Measurements from ENCODE around the gene CLC.

The CLC gene

DNA sequence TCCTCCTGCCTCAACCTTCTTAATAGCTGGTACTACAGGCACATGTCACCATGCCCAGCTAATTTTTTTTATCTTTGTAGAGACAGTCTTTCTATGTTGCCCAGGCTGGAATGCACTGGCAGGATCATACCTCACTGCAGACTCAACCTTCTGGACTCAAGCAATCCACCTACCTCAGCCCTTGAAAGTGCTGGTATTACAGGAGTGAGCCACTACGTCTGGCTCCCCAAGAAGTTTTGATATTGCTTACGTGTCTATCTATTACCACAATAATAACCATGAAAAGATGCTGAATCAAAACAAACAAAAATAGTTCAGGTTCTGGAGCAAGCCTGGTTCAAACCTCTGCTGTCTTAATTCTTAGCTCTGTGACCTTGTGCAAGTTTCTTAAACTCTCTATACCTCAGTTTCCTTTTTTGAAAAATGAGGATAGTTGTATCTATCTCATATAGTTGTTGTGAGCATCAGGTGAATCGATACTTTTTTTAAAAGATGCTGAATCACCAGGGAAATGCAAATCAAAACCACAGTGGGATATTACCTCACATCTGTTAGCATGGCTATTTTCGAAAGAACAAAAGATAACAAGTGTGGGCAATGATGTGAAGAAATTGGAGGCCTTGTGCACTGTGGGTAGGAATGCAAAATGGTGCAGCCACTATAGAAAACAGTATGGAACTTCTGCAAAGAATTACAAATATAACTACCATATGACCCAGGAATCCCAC is 21.8 kb upstream of the CLC start:
- H3K4me3 ChIP-seq (ENCODE audit: control insufficient read depth, low read depth, low read length), result no peak overlapping the region
- TF ChIP-seq CTCF (conservative IDR thresholded peaks at IDR 0.05; ENCODE audit: control insufficient read depth, insufficient read depth, low read depth, low read length), result no peak
- no peak for DNase-seq (ENCODE audit: low read depth)

DNA sequence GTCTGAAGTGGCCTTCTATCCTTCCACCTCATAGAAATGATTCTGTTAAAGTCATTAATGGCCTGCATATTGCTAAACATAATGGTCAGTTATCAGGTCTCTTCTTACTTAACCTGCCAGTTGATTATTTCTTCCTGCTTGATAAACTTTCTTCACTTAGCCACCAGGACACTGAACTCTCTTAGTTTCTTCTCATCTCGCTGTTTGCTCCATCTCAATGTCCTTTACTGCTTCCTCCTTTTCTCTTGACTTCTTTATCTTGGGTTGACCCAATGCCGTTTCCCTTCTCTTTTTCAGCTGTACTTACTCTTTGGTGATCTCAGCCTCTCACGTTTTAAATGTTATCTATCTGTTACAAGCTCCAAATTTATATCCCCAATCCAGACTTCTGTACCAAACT is 17.1 kb upstream of the CLC start:
- no peak for TF ChIP-seq CTCF (conservative IDR thresholded peaks at IDR 0.05; ENCODE audit: control insufficient read depth, insufficient read depth, low read depth, low read length)
- no peak overlapping the region for H3K4me3 ChIP-seq (ENCODE audit: control insufficient read depth, low read depth, low read length)
- no peak for DNase-seq (ENCODE audit: low read depth)

GRCh38 chr19:39754544-39754943 is 16.7 kb upstream of the CLC start:
- no peak for DNase-seq (ENCODE audit: low read depth)

DNA sequence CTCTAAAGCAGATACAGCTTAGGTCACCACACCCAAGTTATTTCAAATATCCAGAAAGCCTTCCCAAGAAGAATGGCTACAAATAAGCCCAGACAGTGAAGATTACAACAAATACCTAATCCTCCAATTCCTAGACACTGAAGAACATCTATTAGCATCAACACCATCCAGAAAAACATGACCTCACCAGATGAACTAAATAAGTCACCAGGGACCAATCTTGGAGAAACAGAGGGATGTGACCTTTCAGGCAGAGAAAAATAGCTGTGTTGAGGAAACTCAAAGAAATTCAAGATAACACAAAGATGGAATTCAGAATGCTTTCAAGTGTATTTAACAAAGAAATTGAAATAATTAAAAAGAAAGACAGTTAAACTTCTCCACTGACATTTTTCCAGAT is 15.0 kb upstream of the CLC start:
- DNase-seq (ENCODE audit: low read depth), result no peak
- TF ChIP-seq CTCF (conservative IDR thresholded peaks at IDR 0.05; ENCODE audit: control insufficient read depth, insufficient read depth, low read depth, low read length), result no peak
- no peak overlapping the region for H3K4me3 ChIP-seq (ENCODE audit: control insufficient read depth, low read depth, low read length)

More at GRCh38 chr19:39754544-39754943, 16.7 kb upstream of the CLC start:
- TF ChIP-seq CTCF (conservative IDR thresholded peaks at IDR 0.05; ENCODE audit: control insufficient read depth, insufficient read depth, low read depth, low read length), result no peak
- no peak overlapping the region for H3K4me3 ChIP-seq (ENCODE audit: control insufficient read depth, low read depth, low read length)

GRCh38 chr19:39752390-39752789 is 14.6 kb upstream of the CLC start:
- DNase-seq (ENCODE audit: low read depth), result no peak
- no peak overlapping the region for H3K4me3 ChIP-seq (ENCODE audit: control insufficient read depth, low read depth, low read length)
- no peak for TF ChIP-seq CTCF (conservative IDR thresholded peaks at IDR 0.05; ENCODE audit: control insufficient read depth, insufficient read depth, low read depth, low read length)

- no peak for TF ChIP-seq CTCF (conservative IDR thresholded peaks at IDR 0.05; ENCODE audit: control insufficient read depth, insufficient read depth, low read depth, low read length)
- H3K4me3 ChIP-seq (ENCODE audit: control insufficient read depth, low read depth, low read length), result no peak overlapping the region
- no peak for DNase-seq (ENCODE audit: low read depth)
Observed at GRCh38 chr19:39749981-39750380, 12.2 kb upstream of the CLC start.
